Prostate gland (tissue), 2 donors: ENCODE measurements around the gene MMP19. TPM values are rescaled to one million over a fixed set of nuclear protein-coding genes. Genes with fewer than 3 reads are reported as not detected.
A peak's percentile ranks its signal among the peaks of the same experiment; 100 is the strongest.

Experiments
- DNase-seq: peaks from one replicate; pipeline ENCODE4 v3.0.0-alpha.2; 2019; ENCODE audit warnings: low spot score
- H3K27ac ChIP-seq, 2 donors: fragments of 200-600 bp; sonication (generic); 2 replicates each; pipeline ENCODE4 v1.5.1; 2017 to 2019
- H3K27me3 ChIP-seq: fragments of 200-600 bp; sonication (generic); replicated peaks from 2 replicates; pipeline ENCODE4 v1.5.1; 2019; ENCODE audit not compliant: insufficient read depth
- H3K36me3 ChIP-seq, 2 donors: fragments of 200-600 bp; sonication (generic); 1 replicate in 1 of 2; 2 replicates in 1 of 2; pipeline versions ENCODE4 v1.5.1 to v1.8.1; 2017 to 2019
- H3K4me1 ChIP-seq: fragments of 200-600 bp; sonication (generic); replicated peaks from 2 replicates; pipeline ENCODE4 v1.5.1; 2019
- H3K4me3 ChIP-seq, 2 donors: fragments of 200-600 bp; sonication (generic); 2 replicates each; pipeline ENCODE4 v1.5.1; 2017 to 2019
- H3K9me3 ChIP-seq: fragments of 200-600 bp; sonication (generic); 2 replicates; pipeline ENCODE4 v1.5.1; 2017
- POLR2A ChIP-seq: fragments of 450-650 bp; IDR thresholded peaks from one replicate; pipeline ENCODE4 v1.6.1; 2016; ENCODE audit warnings: antibody characterized with exemption, mild to moderate bottlenecking
- POLR2AphosphoS5 ChIP-seq: sonication (generic); formaldehyde crosslinking; IDR thresholded peaks from one replicate; pipeline ENCODE4 v1.6.1; 2017; ENCODE audit warnings: antibody characterized with exemption
- WGBS: methylation state at CpG from one replicate; pipeline ENCODE4 v1.1.5; 2018; 5-methylcytosine and 5-hydroxymethylcytosine counted together
- intact Hi-C: fragments of 100-400 bp; cut with DNase I; formaldehyde crosslinking; loops from one replicate; pipeline ENCODE4 v1.14.2; 2022
- total RNA-seq, 2 donors: library from RNA; depleted of rRNA; stranded (reverse); fragments of >200 nt; gene quantifications; one replicate each; pipeline ENCODE4 v1.1.0, GENCODE V29; 2016
- TF ChIP-seq, protein P1 (sequence below), 4 experiments: fragments of 200-600 bp in 2 of 4; fragments of 450-650 bp in 2 of 4; sonication (generic) in 2 of 4; IDR thresholded peaks; 1 replicate in 3 of 4; 2 replicates in 1 of 4; pipeline ENCODE4 v1.5.1; 2016 to 2019; ENCODE audit warnings: antibody characterized with exemption in 4 of 4, mild to moderate bottlenecking in 2 of 4, moderate library complexity in 2 of 4

Gene MMP19
- total RNA-seq: 1 to 10 TPM in 1 of 2 donors, under 1 TPM in 1; 0.46 to 2.6 TPM

DNA sequence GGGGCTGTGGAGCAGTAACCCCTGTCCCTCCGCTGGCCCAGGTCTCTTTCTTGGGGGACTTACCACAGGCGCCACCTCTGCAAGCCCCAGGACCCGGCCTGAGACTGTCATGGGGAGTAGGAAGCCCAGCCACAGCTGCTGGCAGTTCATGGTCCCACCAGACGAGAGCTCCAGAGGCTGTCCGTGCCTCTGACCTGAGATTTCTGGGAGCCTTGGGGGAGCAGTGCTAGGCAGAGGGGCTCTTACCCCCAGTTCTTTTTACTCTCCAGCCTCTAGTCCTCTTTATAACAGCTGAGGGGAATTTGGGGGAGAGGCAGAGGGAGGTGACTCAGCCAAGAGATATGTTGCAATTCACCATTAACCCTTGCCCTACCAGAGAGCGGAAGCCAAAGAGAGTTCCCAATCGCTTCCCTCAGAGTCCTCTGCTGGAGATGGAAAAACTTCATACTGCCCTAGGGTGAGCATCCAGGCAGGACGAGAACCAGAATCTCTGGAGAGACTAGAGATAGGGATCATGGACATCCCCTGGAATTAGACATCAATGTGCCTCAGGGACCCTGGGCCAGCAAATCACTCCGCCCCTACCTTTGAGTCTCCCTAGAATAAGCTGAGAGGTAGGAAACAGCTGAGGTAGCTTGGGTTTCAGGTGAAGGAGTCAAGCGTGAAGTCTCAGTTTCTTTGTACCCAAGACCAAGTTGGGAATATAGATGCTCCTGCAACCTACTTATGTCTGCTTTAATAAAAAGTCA, at the start of gene MMP19:
Gene MMP19 (minus strand): TSS at position 256 of the 749 bp plus-strand sequence. CDS start 106 bp downstream, at position 150.
- H3K27me3 ChIP-seq: no peaks in the 10 kb centered on the region
- H3K36me3 ChIP-seq: no peaks in the 10 kb centered on the region
- peak within 1 kb of the TSS in 1 of 2 donors; percentile 33 for H3K27ac ChIP-seq
- peak within 1 kb of the TSS; percentile 7 to 15 for H3K4me3 ChIP-seq
- intact Hi-C loops: no loop called here
- DNase-seq: no peak
- H3K9me3 ChIP-seq: no peaks in the 10 kb centered on the region
- TF ChIP-seq, protein P1, sequence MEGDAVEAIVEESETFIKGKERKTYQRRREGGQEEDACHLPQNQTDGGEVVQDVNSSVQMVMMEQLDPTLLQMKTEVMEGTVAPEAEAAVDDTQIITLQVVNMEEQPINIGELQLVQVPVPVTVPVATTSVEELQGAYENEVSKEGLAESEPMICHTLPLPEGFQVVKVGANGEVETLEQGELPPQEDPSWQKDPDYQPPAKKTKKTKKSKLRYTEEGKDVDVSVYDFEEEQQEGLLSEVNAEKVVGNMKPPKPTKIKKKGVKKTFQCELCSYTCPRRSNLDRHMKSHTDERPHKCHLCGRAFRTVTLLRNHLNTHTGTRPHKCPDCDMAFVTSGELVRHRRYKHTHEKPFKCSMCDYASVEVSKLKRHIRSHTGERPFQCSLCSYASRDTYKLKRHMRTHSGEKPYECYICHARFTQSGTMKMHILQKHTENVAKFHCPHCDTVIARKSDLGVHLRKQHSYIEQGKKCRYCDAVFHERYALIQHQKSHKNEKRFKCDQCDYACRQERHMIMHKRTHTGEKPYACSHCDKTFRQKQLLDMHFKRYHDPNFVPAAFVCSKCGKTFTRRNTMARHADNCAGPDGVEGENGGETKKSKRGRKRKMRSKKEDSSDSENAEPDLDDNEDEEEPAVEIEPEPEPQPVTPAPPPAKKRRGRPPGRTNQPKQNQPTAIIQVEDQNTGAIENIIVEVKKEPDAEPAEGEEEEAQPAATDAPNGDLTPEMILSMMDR (IDR thresholded peaks at IDR 0.05): no peak
- TF ChIP-seq POLR2AphosphoS5 (no peak), POLR2A (no peak)
- no peaks in the 10 kb centered on the region for H3K4me1 ChIP-seq
- WGBS: 65% methylated on average over 10 of the region's 10 CpGs

DNA sequence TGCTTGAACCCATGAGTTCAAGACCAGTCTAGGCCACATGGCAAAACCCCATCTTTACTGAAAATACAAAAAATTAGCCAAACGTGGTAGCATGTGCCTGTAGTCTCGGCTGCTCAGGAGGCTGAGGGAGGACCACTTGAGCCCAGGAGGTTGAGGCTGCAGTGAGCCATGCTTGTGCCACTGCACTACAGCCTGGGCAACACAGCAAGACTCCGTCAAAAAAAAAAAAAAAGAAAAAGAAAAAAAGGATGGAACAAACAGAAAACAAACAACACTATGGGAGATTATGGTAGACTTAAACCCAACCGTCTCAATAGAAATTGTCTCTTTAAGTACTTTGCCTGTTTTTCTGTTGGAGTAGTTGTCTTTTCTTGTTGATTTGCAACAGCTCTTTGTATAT, 48.6 kb upstream of the MMP19 start:
- Histone ChIP-seq H3K27ac (no peak overlapping the region), H3K4me3 (no peak overlapping the region), H3K4me1 (no peaks in the 10 kb centered on the region), H3K9me3 (no peaks in the 10 kb centered on the region), H3K27me3 (no peaks in the 10 kb centered on the region), H3K36me3 (no peaks in the 10 kb centered on the region)
- 93% methylated on average over 4 of the region's 4 CpGs for WGBS
- intact Hi-C loops: no loop called here
- no peak for DNase-seq
- TF ChIP-seq POLR2A (no peak), POLR2AphosphoS5 (no peak)
- TF ChIP-seq, protein P1 (IDR thresholded peaks at IDR 0.05): no peak

DNA sequence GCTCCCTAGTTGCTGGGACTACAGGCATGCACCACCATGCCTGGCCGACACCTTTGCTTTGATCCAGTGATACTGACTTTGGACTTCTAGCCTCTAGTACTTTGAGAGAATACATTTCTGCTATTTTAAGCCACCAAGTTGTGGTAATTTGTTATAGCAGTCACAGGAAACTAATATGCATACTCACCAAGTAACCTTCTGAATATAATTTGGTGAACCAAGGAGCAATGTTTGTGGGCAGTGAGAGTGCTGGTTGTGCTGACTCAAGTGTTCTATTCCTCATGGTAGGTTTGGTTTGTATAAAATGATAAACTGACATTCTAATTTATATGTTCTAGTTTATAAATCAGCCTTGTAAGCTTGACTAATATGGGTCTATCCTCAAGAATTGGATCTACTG, 42.4 kb upstream of the MMP19 start:
- DNase-seq: no peak
- Histone ChIP-seq H3K4me1 (no peaks in the 10 kb centered on the region), H3K4me3 (no peak overlapping the region), H3K36me3 (no peaks in the 10 kb centered on the region), H3K27me3 (no peaks in the 10 kb centered on the region), H3K9me3 (no peaks in the 10 kb centered on the region), H3K27ac (no peak overlapping the region)
- TF ChIP-seq POLR2AphosphoS5: no peak
- no peak for TF ChIP-seq POLR2A
- TF ChIP-seq, protein P1 (IDR thresholded peaks at IDR 0.05): no peak
- intact Hi-C loops: no loop called here
- 94% methylated on average over 1 of the region's 1 CpG for WGBS

DNA sequence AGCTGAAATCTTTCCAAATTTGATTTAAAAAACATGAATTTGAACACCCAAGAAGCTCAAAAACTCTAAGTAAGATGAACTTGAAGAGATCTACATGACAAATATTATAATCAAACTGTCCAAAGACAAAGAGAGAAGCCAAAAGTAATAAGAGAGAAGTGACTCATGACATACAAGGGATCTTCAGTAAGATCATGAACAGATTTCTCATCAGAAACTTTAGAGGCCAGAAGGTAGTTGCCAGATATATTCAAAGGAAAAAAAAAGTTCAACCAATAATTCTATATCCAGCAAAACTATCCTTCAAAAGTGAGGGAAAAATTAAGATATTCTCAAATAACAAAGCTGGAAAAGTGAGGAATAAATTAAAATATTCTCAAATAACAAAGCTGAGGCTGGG, 35.1 kb upstream of the MMP19 start:
- Histone ChIP-seq H3K4me1 (no peaks in the 10 kb centered on the region), H3K36me3 (no peaks in the 10 kb centered on the region), H3K27ac (no peak overlapping the region), H3K27me3 (no peaks in the 10 kb centered on the region), H3K9me3 (no peaks in the 10 kb centered on the region), H3K4me3 (no peak overlapping the region)
- TF ChIP-seq, protein P1 (IDR thresholded peaks at IDR 0.05): no peak
- TF ChIP-seq POLR2A (no peak), POLR2AphosphoS5 (no peak)
- DNase-seq: no peak
- intact Hi-C loops: no loop called here
